GM21447 (cell line): ENCODE results near the gene GOLT1A.
"Not testable (repeated sequence)": the region's sequence is repeated elsewhere in the genome, so short reads cannot be mapped to it uniquely, and the experiment has no call there.

ENCODE experiments used
- ATAC-seq: cut with Tn5 transposase; IDR thresholded peaks from one replicate; pipeline ENCODE4 v1.9.1; 2021; ENCODE audit not compliant: unreplicated experiment

The GOLT1A gene

GRCh38 chr1:204249736-204250427 is 36.1 kb upstream of the GOLT1A start:
- ATAC-seq, result no peak

GRCh38 chr1:204248954-204249353 is 35.2 kb upstream of the GOLT1A start:
- no peak for ATAC-seq

DNA sequence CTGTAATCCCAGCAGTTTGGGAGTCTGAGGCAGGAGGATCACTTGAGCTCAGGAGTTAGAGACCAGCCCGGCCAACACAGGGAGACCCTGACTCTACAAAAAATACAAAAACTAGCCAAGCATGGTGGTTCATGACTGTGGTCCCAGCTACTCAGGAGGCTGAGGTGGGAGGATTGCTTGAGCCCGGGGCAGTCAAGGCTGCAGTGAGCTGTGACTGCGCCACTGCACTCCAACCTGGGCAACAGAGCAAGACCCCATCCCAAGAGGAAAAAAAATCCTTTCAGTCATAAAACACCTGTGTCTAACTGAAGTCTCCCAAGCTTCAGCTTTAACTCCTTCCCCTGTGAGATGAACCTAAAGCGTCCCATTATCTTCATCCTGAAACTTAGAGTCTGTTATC is 33.1 kb upstream of the GOLT1A start:
- ATAC-seq, result no peak

GRCh38 chr1:204242920-204243319 is 29.1 kb upstream of the GOLT1A start:
- ATAC-seq, result no peak

GRCh38 chr1:204241914-204242313 is 28.1 kb upstream of the GOLT1A start:
- ATAC-seq, result no peak

GRCh38 chr1:204241050-204241449 is 27.3 kb upstream of the GOLT1A start:
- no peak for ATAC-seq

DNA sequence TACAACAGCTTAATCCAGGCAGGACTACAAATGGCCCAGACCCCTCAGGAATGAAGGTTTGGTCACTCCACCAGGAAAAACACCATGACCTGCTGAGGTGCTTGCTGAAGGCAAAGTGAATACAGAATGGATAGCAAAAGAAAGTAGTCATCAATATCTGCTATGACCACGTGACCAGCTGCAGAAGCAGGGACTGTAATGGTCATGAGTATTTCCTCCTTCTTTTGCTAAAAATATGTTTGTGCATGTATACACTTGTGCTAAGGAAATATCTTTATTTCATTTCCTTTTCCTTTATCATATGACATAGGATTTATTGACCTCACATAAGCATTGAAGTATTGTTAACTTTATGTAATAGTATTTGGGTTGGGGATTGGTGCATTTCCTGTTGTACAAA is 26.4 kb upstream of the GOLT1A start:
- no peak for ATAC-seq

DNA sequence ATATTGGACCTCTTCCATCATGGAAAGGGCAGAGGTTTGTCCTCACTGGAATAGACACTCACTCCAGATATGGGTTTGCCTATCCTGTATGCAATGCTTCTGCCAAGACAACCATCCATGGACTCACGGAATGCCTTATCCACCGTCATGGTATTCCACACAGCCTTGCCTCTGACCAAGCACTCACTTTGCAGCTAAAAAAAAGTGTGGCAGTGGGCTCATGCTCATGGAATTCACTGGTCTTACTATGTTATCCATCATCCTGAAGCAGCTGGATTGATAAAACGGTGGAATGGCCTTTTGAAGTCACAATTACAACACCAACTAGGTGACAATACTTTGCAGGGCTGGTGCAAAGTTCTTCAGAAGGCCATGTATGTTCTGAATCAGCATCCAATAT is 25.6 kb upstream of the GOLT1A start:
- not testable (repeated sequence) for ATAC-seq

GRCh38 chr1:204238520-204238919 is 24.7 kb upstream of the GOLT1A start:
- not testable (repeated sequence) for ATAC-seq

DNA sequence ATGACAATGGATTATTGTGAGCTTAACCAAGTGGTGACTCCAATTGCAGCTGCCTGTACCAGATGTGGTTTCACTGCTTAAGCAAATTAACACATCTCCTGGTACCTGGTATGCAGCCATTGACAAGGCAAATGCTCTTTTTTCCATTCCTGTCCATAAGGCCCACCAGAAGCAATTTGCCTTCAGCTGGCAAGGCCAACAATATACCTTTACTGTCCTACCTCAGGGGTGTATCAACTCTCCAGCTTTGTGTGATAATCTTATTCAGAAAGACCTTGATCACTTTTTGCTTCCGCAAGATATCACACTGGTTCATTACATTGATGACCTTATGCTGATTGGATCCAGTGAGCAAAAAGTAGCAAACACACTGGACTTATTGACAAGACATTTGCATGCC is 23.7 kb upstream of the GOLT1A start:
- not testable (repeated sequence) for ATAC-seq

DNA sequence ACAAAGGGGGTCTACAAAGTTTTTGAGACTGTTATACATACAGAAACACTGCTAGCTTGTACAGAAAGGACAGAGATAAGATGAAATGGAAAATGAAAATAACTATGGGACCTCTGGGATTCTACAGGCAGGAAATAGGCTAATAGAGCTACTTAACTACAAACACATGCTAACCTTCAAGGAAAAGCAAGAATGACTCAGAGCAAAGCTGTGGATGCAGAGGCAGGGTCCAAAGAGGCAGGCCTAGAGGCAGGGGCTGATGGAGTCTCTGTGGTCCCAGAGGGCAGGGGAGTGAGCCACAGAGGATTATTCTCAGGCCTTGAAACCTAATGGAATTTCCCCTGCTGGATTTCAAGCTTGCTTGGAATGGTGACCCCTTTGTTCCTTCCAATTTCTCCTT is 18.7 kb upstream of the GOLT1A start:
- no peak for ATAC-seq

- ATAC-seq, result no peak
These were observed 16.4 kb upstream of the GOLT1A start for GRCh38 chr1:204230211-204230610.

GRCh38 chr1:204228896-204229295 is 15.1 kb upstream of the GOLT1A start:
- no peak for ATAC-seq

- ATAC-seq, result no peak
These were observed 14.4 kb upstream of the GOLT1A start for GRCh38 chr1:204227996-204228785.

GRCh38 chr1:204227351-204227750 is 13.6 kb upstream of the GOLT1A start:
- ATAC-seq, result no peak

- no peak for ATAC-seq
These were observed 12.3 kb upstream of the GOLT1A start for GRCh38 chr1:204225841-204226735.

DNA sequence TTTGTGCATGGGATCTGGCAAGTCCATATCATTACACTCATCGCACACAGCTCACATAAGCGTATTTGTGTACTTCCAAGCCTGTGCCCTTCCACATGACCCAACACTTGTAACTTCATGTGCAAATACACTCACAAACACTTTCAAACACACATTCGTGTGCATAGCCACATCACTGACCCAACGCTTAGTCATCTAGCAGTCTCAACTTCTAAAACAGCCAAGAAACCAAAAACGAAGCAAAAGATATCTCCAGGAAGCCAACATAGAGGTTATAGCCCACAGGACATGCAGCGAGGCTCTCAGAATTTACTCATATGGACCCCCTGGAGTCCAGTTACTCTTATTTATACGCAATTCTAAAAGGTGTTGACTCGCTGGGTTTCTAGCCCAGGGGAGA is 10.9 kb upstream of the GOLT1A start:
- ATAC-seq, result no peak

- ATAC-seq, result no peak
These were observed 9.5 kb upstream of the GOLT1A start for GRCh38 chr1:204223129-204223860.

GRCh38 chr1:204222764-204223055 is 8.9 kb upstream of the GOLT1A start:
- no peak for ATAC-seq

DNA sequence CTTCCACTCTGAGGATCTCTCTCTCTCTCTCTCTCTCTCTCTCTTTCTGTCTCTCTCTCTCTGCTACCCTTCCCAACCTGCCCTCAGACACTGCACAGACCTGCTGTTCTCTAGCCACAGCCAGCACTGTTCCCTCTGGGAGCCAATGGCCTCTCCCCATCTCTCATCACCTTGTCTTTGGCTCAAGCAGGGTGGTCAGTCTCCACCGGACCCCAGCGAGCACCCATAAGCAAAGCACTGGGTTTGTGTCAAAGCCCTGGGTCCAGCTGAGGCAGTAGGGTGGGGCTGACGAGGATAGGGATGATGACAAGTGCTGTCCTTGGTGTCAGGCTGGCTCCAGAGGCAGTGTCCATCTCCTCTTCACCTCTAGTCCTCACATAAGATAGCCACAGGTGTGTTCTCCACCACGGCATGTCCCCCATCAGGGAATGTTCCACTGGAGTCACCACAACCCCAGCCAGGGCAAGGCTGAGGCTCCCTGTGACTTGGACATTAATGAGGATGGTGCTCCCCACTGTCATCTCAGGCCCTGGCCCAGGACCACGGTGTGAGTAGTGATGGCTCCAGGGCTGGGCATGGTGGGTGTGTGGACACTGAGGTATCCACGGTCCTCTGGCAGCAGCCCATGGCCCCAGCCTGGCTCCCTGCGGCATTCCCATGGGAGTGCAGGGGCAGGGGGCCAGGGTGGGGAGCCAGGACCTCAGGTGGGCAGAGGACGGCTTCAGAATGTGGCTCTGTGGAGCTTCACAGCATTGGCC is 8.4 kb upstream of the GOLT1A start:
- no peak for ATAC-seq
